Occipital lobe (tissue), 2 donors: ENCODE results near the gene FNBP1L. TPM values are rescaled to one million over a fixed set of nuclear protein-coding genes. Genes with fewer than 3 reads are reported as not detected.

Source experiments
- DNase-seq: peaks from one replicate; lab custom pipeline; 2025; lab: John Stamatoyannopoulos, UW
- total RNA-seq: library from RNA; depleted of rRNA; stranded (reverse); fragments of >200 nt; gene quantifications from one replicate; pipeline ENCODE4 v1.2.3, GENCODE V29; 2014

Gene FNBP1L
- total RNA-seq, result 280 TPM

GRCh38 chr1:93447481-93448291, at the start of gene FNBP1L:
Gene FNBP1L, plus strand, starts transcription at chr1:93448118. Its CDS starts 164 bp downstream, at chr1:93448282.
- DNase-seq, result peak; percentile 40

GRCh38 chr1:93399781-93400180, 48.1 kb upstream of the FNBP1L start:
- DNase-seq, result no peak

DNA sequence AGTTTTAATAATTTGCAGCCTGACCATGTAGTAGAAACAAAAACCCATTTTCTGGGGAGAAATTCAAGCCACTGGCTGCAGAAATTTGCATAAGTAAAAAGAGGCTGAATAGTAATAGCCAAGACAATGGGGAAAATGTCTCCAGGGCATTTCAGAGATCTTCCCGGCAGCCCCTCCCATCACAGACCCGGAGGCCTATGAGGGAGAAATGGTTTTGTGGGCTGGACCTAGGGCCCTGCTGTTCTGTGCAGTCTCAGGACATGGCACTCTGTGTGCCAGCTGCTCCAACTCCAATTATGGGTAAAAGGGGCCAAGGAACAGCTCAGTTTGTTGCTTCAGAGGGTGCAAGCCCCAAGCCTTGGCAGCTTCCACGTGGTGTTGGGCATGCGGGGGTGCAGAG, 39.7 kb upstream of the FNBP1L start:
- no peak for DNase-seq

- no peak for DNase-seq
Observed at GRCh38 chr1:93411000-93411399, 36.9 kb upstream of the FNBP1L start.

DNA sequence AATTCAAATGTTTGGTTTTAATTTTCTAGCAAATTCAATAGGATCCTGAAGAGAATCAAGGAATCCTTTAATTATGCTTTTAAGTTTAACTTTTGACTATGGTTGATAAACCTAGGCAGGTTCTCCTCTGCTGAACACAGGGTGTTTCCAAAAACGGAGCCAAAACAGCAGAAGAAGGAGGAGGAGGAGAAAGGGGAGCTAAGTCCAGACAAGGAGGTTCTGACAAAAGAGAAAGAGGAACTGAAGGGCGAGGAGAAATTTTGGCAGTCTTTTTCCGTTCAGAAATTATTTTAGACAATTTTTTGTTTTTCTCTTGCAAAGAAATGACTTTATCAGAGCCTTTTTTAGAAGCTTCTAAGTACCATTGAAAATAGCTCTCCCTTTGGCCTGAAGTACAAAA, 33.2 kb upstream of the FNBP1L start:
- DNase-seq, result no peak

- no peak for DNase-seq
Observed at GRCh38 chr1:93415296-93415695, 32.6 kb upstream of the FNBP1L start.

GRCh38 chr1:93416183-93416582, 31.7 kb upstream of the FNBP1L start:
- DNase-seq, result no peak

- no peak for DNase-seq
Observed at GRCh38 chr1:93419344-93419743, 28.6 kb upstream of the FNBP1L start.

GRCh38 chr1:93420400-93420799, 27.5 kb upstream of the FNBP1L start:
- DNase-seq, result no peak

DNA sequence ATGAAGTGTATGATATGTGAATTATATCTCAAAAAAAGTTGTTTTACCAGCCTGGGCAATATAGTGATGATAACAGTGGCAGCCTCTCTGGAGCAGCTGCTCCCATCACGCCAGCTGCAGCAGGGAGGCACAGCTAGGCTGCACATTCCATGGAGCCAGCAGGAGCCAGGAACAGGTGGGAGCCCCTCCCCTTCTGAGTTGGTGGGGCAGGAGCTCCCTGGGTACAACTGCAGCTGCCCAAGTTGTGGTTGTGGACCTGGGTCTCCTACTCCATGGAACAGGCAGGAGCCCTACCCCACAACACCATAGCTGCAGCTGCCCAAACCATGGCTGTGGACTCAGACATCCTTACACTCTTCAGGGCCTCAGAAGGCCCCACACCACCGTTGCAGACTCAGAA, 21.7 kb upstream of the FNBP1L start:
- no peak for DNase-seq

- DNase-seq, result no peak
Observed at GRCh38 chr1:93427656-93428055, 20.3 kb upstream of the FNBP1L start.

DNA sequence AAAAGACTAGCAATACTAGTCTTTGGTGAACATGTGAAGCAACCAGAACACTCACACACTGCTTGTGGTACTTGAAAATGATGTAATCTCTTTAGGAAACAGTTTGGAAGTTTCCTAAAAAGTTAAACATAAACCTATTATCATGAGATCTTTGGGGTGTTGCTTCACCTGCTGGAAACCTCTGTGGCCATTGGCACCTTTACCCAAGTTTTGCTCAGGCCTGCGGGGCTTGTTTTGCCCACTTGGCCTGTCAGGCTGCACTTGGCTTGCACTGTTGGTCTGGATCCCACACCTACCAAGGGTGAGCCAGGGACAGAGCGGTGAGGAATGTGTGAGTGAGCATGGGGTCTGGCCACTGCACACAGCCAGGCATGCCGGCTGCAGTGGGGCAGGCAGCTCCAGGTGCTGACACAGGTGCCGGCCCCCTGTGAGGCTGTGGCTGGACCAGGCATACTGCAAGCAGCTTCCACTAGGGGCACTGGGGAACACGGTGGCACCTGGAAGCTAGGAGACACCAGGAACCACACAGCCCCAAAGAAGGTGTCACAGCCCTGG, 14.4 kb upstream of the FNBP1L start:
- no peak for DNase-seq

DNA sequence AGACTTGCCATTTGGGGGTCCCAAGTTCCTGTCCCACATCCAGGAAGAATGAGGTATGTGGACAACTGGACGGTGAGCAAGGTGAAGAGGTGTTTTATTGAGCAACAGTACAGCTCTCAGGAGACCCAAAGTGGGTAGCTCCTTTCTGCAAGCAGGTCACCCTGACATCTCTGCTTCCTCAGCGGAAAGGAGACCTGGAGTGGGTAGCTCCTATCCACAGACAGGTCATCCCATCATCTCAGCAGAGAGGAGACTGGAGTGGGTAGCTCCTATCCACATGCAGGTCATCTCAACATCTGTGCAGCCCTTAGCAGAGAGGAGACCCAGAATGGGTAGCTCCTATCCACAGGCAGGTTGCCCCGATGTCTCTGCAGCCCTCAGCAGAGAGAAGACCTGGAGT, 13.8 kb upstream of the FNBP1L start:
- no peak for DNase-seq

DNA sequence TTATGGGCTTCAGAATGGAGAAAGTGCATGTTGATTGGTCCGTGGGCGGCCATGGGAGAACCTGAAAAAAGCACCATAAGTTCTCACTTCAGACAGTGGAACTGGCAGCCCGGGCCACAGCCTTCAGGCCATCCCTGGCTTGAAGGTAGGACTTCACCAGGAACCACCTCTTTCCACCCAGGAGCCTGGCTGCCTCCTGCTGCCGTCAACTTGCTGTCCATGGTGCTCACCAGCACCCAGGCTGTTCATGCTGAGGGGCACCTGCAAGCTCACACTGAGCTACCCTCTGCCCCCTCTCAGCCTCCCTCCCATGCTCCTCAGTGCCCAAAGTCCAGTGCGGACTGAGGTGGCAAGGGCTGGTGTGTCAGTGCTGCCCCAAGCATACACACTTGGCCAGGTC, 12.9 kb upstream of the FNBP1L start:
- no peak for DNase-seq

- DNase-seq, result no peak
Observed at GRCh38 chr1:93435443-93435842, 12.5 kb upstream of the FNBP1L start.

GRCh38 chr1:93436496-93436895, 11.4 kb upstream of the FNBP1L start:
- no peak for DNase-seq

DNA sequence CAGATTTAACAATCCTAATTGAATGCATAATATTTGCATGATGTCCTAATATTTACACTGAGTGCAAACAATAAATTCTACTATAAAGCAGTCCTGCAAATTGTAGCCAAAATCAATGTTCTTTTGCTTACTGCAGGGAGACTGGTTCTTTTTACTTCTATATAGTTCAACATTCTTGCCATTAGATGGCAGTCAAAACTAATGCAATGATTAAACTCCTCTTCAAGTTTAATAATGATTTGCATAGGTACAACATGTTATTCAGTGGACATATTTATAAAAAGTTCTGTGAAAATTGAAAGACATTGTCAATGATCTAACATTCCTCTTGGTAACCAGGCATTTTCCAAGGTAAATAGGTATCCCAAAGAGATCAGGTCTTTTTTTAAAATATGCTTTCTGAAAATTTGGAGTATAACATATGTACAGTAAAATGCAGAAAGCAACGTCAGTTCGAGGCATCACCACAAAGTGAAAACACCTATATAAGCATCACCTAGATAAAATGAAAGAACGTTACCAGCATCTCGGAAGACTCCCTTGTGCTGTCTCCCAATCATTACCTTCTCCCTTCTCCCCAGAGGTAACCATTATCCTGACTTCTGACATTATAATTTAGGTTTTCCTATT, 9.8 kb upstream of the FNBP1L start:
- DNase-seq, result no peak

- DNase-seq, result no peak
Observed at GRCh38 chr1:93438716-93439115, 9.2 kb upstream of the FNBP1L start.

GRCh38 chr1:93440272-93440671, 7.6 kb upstream of the FNBP1L start:
- no peak for DNase-seq

GRCh38 chr1:93440706-93441105, 7.2 kb upstream of the FNBP1L start:
- no peak for DNase-seq

GRCh38 chr1:93441589-93441988, 6.3 kb upstream of the FNBP1L start:
- no peak for DNase-seq

DNA sequence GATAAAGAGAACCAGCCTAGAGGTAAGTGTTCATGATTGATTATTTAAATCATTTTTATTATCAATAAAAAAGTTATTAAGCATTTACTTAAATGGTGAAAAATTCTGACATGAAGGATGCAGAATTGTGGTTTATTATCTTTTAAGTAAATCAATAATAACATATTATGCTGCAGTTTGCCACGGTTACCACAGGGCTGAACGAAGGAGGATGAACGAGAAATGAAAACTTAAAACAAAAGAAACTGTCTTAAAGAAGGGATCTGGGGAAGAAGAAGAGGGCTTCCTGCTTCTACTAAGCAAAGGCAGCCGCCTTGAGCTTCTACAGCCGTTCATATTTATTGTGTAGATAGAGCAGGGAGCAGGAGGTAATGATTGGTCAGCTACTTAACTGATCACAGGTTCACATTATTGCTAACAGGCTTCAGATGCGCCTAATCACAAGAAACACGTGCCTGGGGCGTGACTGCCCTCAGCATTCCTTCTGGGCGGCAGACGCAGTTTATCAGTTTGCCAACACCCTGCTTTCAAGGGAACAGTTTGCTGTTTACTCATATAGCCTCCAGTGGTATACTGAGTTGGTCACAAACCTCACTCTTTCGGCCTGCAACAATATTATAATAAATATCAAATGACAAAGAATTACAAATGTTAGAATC, 5.8 kb upstream of the FNBP1L start:
- no peak for DNase-seq
